Neural cell (in vitro differentiated cells): ENCODE results near the gene VOPP1. TPM values are rescaled to one million over a fixed set of nuclear protein-coding genes. Genes with fewer than 3 reads are reported as not detected.

Experiments used
- H2AFZ ChIP-seq: fragments of 200-600, 300-800 bp; sonication (generic), shearing (Covaris generic); 2 replicates; pipeline ENCODE4 v1.6.0; 2014; ENCODE audit warnings: low read depth, mild to moderate bottlenecking, antibody characterized with exemption, low read length, moderate library complexity
- H3F3A ChIP-seq: fragments of 200-600 bp; shearing (Covaris generic); 2 replicates; pipeline ENCODE4 v1.6.1; 2016; ENCODE audit warnings: mild to moderate bottlenecking, moderate library complexity, mixed read lengths, antibody characterized with exemption, low read length; ENCODE audit not compliant: insufficient read depth, poor library complexity, severe bottlenecking
- H3K27ac ChIP-seq: fragments of 200-600, 300-800 bp; sonication (generic), shearing (Covaris generic); 2 replicates; pipeline ENCODE4 v1.5.1; 2014; ENCODE audit warnings: mild to moderate bottlenecking, low read length, moderate library complexity
- H3K27me3 ChIP-seq: fragments of 300-800, 200-600 bp; sonication (generic), shearing (Covaris generic); 2 replicates; pipeline ENCODE4 v1.6.0; 2014; ENCODE audit warnings: mild to moderate bottlenecking, low read depth, low read length, moderate library complexity; ENCODE audit not compliant: insufficient read depth
- H3K36me3 ChIP-seq: fragments of 300-800, 200-600 bp; sonication (generic), shearing (Covaris generic); 2 replicates; pipeline ENCODE4 v1.5.1; 2014; ENCODE audit warnings: mild to moderate bottlenecking, antibody characterized with exemption, low read length, moderate library complexity; ENCODE audit not compliant: insufficient read depth
- H3K4me2 ChIP-seq: fragments of 300-800, 200-600 bp; sonication (generic), shearing (Covaris generic); 2 replicates; pipeline ENCODE4 v1.6.0; 2014; ENCODE audit warnings: mild to moderate bottlenecking, low read length
- H3K4me3 ChIP-seq: fragments of 300-800, 200-600 bp; sonication (generic), shearing (Covaris generic); 2 replicates; pipeline ENCODE4 v1.5.1; 2014; ENCODE audit warnings: mild to moderate bottlenecking, low read length, moderate library complexity
- H3K79me2 ChIP-seq: fragments of 200-600 bp; shearing (Covaris generic); replicated peaks from 2 replicates; pipeline ENCODE4 v1.6.0; 2014; ENCODE audit warnings: mild to moderate bottlenecking, low read length, moderate library complexity; ENCODE audit not compliant: insufficient read depth
- H3K9ac ChIP-seq: fragments of 300-800, 200-600 bp; sonication (generic), shearing (Covaris generic); 2 replicates; pipeline ENCODE4 v1.6.1; 2016; ENCODE audit warnings: mild to moderate bottlenecking, low read length, mixed read lengths
- H3K9me2 ChIP-seq: fragments of 200-600 bp; shearing (Covaris generic); 2 replicates; pipeline ENCODE4 v1.6.1; 2016; ENCODE audit warnings: mild to moderate bottlenecking, low read length, mixed read lengths; ENCODE audit not compliant: insufficient read depth
- H3K9me3 ChIP-seq: fragments of 200-600, 300-800 bp; sonication (generic), shearing (Covaris generic); 2 replicates; pipeline ENCODE4 v1.6.1; 2016; ENCODE audit warnings: mild to moderate bottlenecking, mixed run types, low read length, moderate library complexity, mixed read lengths
- H4K20me1 ChIP-seq: fragments of 200-600 bp; shearing (Covaris generic); 2 replicates; pipeline ENCODE4 v1.6.1; 2016; ENCODE audit warnings: mild to moderate bottlenecking, mixed run types; ENCODE audit not compliant: insufficient read depth
- EP300 ChIP-seq: fragments of 450-650 bp; conservative IDR thresholded peaks from 2 replicates; pipeline ENCODE4 v1.6.1; 2014; ENCODE audit warnings: antibody characterized with exemption, mild to moderate bottlenecking, moderate library complexity; ENCODE audit not compliant: poor library complexity, severe bottlenecking
- EZH2 ChIP-seq: fragments of 200-600, 300-800 bp; shearing (Covaris generic), sonication (generic); IDR thresholded peaks from 2 replicates; pipeline ENCODE4 v1.6.1; 2014; ENCODE audit warnings: antibody characterized with exemption, low read length, borderline replicate concordance, mild to moderate bottlenecking; ENCODE audit not compliant: insufficient read depth, poor library complexity, severe bottlenecking
- MXI1 ChIP-seq: fragments of 450-650 bp; conservative IDR thresholded peaks from 2 replicates; pipeline ENCODE4 v1.6.1; 2014; ENCODE audit warnings: antibody characterized with exemption, mild to moderate bottlenecking; ENCODE audit not compliant: poor library complexity, severe bottlenecking
- POLR2AphosphoS5 ChIP-seq: IDR thresholded peaks from 2 replicates; pipeline ENCODE4 v1.6.1; 2012
- RAD21 ChIP-seq: fragments of 450-650 bp; conservative IDR thresholded peaks from 2 replicates; pipeline ENCODE4 v1.6.1; 2014; ENCODE audit warnings: antibody characterized with exemption, mild to moderate bottlenecking, moderate library complexity
- SMC3 ChIP-seq: fragments of 450-650 bp; conservative IDR thresholded peaks from 2 replicates; pipeline ENCODE4 v1.6.1; 2014; ENCODE audit warnings: antibody characterized with exemption, mild to moderate bottlenecking, moderate library complexity; ENCODE audit not compliant: poor library complexity
- TAF1 ChIP-seq: IDR thresholded peaks from 2 replicates; pipeline ENCODE4 v1.6.1; 2012; ENCODE audit warnings: low read depth
- polyA plus RNA-seq: library from polyadenylated mRNA; depleted of rRNA; stranded (reverse); fragments of >200 nt; gene quantifications from 2 replicates; pipeline ENCODE4 v1.2.3, GENCODE V29; 2014
- TF ChIP-seq, protein P1 (sequence below): IDR thresholded peaks from 2 replicates; pipeline ENCODE4 v1.6.1; 2012; ENCODE audit warnings: borderline replicate concordance
- TF ChIP-seq, protein P2 (sequence below): fragments of 450-650 bp; IDR thresholded peaks from 2 replicates; pipeline ENCODE4 v1.5.1; 2014; ENCODE audit warnings: antibody characterized with exemption, mild to moderate bottlenecking, moderate library complexity; ENCODE audit not compliant: poor library complexity, severe bottlenecking

VOPP1 gene
- polyA plus RNA-seq, 1 donor from 2014 or later = 85.8 TPM

DNA sequence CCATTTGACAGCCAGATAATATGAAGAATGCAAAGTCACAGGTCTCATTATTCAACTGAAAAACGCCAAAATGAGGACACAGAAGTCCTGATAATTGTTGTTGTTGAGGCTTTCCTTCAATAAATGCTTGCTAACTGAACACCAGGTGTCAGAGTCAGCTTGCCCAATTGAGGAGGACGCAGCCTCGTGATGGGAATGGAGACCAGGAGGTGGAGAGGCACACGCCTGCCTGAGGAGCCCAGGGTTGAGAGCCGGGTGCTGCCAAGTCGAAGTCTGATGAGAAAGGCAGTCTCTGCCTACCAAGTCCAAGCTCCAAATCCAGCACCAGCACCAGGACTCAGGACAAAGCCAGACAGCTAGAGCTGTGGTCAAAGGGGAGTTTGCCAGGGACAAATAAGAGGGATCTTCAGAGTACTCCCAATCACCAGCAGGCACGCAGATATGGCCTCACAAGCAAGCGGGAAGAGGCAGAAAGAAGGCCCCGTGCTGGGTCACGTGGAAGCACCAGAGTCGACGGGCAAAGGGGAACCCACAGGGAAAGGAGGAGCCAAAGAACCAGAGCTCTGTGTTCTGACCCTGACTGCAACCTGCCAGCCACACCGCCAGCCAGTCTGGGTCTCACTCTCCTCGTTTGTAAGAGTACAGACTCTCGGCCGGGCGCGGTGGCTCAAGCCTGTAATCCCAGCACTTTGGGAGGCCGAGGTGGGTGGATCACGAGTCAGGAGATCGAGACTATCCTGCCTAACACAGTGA is 47.6 kb downstream of the VOPP1 start:
- Histone ChIP-seq H3K9me2 (no peaks in the 10 kb centered on the region), H3K4me3 (no peak overlapping the region), H3K9ac (no peak overlapping the region), H3K36me3 (no peaks in the 10 kb centered on the region), H3K79me2 (peaks cover 28% of the 10 kb centered on the region), H3K27me3 (no peaks in the 10 kb centered on the region), H2AFZ (no peak overlapping the region), H4K20me1 (no peaks in the 10 kb centered on the region), H3F3A (no peaks in the 10 kb centered on the region), H3K4me2 (no peak overlapping the region), H3K27ac (no peak overlapping the region), H3K9me3 (no peaks in the 10 kb centered on the region)
- no peak for TF ChIP-seq TAF1
- TF ChIP-seq EP300 = no peak
- no peak for TF ChIP-seq EZH2
- no peak for TF ChIP-seq MXI1
- TF ChIP-seq POLR2AphosphoS5 = no peak
- no peak for TF ChIP-seq RAD21
- TF ChIP-seq, protein P1, sequence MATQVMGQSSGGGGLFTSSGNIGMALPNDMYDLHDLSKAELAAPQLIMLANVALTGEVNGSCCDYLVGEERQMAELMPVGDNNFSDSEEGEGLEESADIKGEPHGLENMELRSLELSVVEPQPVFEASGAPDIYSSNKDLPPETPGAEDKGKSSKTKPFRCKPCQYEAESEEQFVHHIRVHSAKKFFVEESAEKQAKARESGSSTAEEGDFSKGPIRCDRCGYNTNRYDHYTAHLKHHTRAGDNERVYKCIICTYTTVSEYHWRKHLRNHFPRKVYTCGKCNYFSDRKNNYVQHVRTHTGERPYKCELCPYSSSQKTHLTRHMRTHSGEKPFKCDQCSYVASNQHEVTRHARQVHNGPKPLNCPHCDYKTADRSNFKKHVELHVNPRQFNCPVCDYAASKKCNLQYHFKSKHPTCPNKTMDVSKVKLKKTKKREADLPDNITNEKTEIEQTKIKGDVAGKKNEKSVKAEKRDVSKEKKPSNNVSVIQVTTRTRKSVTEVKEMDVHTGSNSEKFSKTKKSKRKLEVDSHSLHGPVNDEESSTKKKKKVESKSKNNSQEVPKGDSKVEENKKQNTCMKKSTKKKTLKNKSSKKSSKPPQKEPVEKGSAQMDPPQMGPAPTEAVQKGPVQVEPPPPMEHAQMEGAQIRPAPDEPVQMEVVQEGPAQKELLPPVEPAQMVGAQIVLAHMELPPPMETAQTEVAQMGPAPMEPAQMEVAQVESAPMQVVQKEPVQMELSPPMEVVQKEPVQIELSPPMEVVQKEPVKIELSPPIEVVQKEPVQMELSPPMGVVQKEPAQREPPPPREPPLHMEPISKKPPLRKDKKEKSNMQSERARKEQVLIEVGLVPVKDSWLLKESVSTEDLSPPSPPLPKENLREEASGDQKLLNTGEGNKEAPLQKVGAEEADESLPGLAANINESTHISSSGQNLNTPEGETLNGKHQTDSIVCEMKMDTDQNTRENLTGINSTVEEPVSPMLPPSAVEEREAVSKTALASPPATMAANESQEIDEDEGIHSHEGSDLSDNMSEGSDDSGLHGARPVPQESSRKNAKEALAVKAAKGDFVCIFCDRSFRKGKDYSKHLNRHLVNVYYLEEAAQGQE = no peak
- TF ChIP-seq, protein P2, sequence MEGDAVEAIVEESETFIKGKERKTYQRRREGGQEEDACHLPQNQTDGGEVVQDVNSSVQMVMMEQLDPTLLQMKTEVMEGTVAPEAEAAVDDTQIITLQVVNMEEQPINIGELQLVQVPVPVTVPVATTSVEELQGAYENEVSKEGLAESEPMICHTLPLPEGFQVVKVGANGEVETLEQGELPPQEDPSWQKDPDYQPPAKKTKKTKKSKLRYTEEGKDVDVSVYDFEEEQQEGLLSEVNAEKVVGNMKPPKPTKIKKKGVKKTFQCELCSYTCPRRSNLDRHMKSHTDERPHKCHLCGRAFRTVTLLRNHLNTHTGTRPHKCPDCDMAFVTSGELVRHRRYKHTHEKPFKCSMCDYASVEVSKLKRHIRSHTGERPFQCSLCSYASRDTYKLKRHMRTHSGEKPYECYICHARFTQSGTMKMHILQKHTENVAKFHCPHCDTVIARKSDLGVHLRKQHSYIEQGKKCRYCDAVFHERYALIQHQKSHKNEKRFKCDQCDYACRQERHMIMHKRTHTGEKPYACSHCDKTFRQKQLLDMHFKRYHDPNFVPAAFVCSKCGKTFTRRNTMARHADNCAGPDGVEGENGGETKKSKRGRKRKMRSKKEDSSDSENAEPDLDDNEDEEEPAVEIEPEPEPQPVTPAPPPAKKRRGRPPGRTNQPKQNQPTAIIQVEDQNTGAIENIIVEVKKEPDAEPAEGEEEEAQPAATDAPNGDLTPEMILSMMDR = no peak
- no peak for TF ChIP-seq SMC3

DNA sequence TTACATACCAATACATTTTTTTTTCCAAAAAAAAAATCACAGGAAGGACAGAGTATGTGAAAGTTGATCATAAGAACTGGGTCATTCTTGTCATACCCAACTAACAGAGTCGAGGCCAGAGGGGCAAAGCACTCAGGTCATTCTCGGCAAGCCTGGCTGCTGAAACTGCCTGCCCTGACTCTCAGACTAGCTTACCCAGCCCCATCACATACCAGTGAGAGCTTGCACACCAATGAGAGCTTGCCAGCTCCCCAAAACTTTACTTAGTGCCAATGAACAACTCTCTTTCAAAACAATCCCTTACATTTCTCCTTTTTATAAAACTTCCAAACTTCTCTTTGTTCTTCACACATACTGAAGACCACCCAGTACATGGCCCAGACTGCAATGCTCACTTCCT is 48.9 kb downstream of the VOPP1 start:
- H3K27me3 ChIP-seq = no peaks in the 10 kb centered on the region
- no peak overlapping the region for H2AFZ ChIP-seq
- no peak overlapping the region for H3K27ac ChIP-seq
- H3K79me2 ChIP-seq = peaks cover 27% of the 10 kb centered on the region
- H3K9me2 ChIP-seq = no peaks in the 10 kb centered on the region
- no peak for TF ChIP-seq EP300
- TF ChIP-seq SMC3 = no peak
- TF ChIP-seq, protein P2 = no peak
- TF ChIP-seq TAF1 = no peak
- no peak for TF ChIP-seq MXI1
- TF ChIP-seq EZH2 = no peak
- no peak for TF ChIP-seq RAD21
- TF ChIP-seq, protein P1 = no peak
- TF ChIP-seq POLR2AphosphoS5 = no peak
- H3K4me3 ChIP-seq = no peak overlapping the region
- no peaks in the 10 kb centered on the region for H3F3A ChIP-seq
- no peaks in the 10 kb centered on the region for H4K20me1 ChIP-seq
- no peak overlapping the region for H3K4me2 ChIP-seq
- H3K9me3 ChIP-seq = no peaks in the 10 kb centered on the region
- H3K9ac ChIP-seq = no peak overlapping the region
- no peaks in the 10 kb centered on the region for H3K36me3 ChIP-seq
